D721Med (cell line): ENCODE data around the gene CD300H.
"Not testable (repeated sequence)": the region's sequence is repeated elsewhere in the genome, so short reads cannot be mapped to it uniquely, and the experiment has no call there.

ENCODE experiments used
- DNase-seq: peaks from one replicate; pipeline ENCODE4 v3.0.0; 2011; ENCODE audit warnings: low spot score; ENCODE audit not compliant: insufficient read length
- FAIRE-seq: peaks from 2 replicates; lab custom pipeline; 2011; peaks lifted over from hg19 to GRCh38; lab: Jason Lieb, UNC
- TF ChIP-seq, protein P1 (sequence below): IDR thresholded peaks from 2 replicates; pipeline ENCODE4 v1.5.1; 2012; ENCODE audit warnings: mild to moderate bottlenecking, control low read depth; ENCODE audit not compliant: insufficient read depth; ENCODE audit errors: missing control alignments

CD300H gene

DNA sequence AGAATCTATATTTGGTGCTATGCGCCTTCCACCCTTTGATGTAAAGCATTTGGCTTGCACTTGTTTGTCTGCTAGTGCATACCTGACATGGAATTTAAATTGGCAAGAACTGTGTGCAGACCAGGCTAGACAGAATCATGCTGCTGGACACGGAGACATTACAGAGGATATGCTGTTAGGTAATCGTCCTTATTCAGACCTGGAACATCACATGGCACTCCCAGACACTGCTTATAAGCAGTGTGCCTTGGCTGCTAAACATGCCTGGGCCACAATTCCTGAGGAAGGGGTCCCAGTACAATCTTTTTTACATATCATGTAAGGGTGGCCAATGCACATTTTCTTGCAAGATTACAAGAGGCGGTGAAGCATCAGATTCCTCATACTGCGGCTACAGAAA lies 18.4 kb upstream of the CD300H start:
- DNase-seq, result no peak
- TF ChIP-seq, protein P1, sequence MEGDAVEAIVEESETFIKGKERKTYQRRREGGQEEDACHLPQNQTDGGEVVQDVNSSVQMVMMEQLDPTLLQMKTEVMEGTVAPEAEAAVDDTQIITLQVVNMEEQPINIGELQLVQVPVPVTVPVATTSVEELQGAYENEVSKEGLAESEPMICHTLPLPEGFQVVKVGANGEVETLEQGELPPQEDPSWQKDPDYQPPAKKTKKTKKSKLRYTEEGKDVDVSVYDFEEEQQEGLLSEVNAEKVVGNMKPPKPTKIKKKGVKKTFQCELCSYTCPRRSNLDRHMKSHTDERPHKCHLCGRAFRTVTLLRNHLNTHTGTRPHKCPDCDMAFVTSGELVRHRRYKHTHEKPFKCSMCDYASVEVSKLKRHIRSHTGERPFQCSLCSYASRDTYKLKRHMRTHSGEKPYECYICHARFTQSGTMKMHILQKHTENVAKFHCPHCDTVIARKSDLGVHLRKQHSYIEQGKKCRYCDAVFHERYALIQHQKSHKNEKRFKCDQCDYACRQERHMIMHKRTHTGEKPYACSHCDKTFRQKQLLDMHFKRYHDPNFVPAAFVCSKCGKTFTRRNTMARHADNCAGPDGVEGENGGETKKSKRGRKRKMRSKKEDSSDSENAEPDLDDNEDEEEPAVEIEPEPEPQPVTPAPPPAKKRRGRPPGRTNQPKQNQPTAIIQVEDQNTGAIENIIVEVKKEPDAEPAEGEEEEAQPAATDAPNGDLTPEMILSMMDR, result no peak
- FAIRE-seq, result no peak

GRCh38 chr17:74584292-74585060 lies 17.2 kb upstream of the CD300H start:
- FAIRE-seq, result no peak
- TF ChIP-seq, protein P1, result no peak
- no peak for DNase-seq

GRCh38 chr17:74582633-74583032 lies 15.3 kb upstream of the CD300H start:
- no peak for DNase-seq
- FAIRE-seq, result no peak
- TF ChIP-seq, protein P1, result no peak

- no peak for FAIRE-seq
- TF ChIP-seq, protein P1, result no peak
- DNase-seq, result no peak
Observed at GRCh38 chr17:74579900-74580299, 12.6 kb upstream of the CD300H start.

GRCh38 chr17:74578979-74579378 lies 11.7 kb upstream of the CD300H start:
- TF ChIP-seq, protein P1, result no peak
- no peak for DNase-seq
- no peak for FAIRE-seq

DNA sequence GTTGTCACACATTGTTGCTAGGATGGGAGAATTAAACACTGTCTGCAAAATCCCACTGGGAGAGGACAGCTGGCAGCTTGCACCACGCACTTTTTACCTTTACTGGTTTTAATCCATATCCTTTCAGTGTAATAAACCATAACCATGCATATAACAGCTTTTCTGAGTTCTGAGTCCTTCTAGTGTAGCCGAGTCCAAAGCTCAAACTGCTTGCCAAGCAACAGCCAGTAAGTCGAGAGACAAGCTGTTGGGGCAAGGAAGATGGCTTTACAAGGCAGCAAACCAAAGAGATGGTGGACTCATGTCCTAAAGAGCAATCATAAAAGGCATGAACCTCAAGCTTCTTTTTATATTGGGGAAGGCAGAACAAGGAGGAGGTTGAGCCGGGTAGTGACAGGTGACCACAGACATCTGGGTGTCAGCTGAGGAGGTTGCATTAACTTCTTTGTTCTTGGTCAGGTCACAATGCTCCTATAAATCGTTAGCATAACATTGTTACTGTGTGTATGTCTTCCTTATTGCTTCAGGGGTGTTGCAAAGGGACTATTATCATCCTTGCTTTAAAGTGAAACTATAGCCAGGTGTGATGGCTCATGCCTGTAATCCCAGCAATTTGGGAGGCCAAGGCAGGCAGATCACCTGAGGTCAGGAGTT lies 7.3 kb upstream of the CD300H start:
- no peak for DNase-seq
- FAIRE-seq, result no peak
- TF ChIP-seq, protein P1, result no peak

DNA sequence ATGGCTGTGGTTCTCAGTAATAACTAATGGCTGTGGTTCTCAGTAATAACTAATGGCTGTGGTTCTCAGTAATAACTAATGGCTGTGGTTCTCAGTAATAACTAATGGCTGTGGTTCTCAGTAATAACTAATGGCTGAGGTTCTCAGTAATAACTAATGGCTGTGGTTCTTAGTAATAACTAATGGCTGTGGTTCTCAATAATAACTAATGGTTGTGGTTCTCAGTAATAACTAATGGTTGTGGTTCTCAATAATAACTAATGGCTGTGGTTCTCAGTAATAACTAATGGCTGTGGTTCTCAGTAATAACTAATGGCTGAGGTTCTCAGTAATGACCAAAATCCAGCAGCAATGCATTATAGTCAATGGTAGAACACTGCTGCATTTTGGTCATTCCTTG lies 6.3 kb upstream of the CD300H start:
- DNase-seq, FAIRE-seq: not testable (repeated sequence)
